ENCODE measurements around the gene CLDN6. TPM values are rescaled to one million over a fixed set of nuclear protein-coding genes. Genes with fewer than 3 reads are reported as not detected.
A peak's percentile ranks its signal among the peaks of the same experiment; 100 is the strongest.

Gene CLDN6
- total RNA-seq, 2 experiments from 2014 or later = not detected

DNA sequence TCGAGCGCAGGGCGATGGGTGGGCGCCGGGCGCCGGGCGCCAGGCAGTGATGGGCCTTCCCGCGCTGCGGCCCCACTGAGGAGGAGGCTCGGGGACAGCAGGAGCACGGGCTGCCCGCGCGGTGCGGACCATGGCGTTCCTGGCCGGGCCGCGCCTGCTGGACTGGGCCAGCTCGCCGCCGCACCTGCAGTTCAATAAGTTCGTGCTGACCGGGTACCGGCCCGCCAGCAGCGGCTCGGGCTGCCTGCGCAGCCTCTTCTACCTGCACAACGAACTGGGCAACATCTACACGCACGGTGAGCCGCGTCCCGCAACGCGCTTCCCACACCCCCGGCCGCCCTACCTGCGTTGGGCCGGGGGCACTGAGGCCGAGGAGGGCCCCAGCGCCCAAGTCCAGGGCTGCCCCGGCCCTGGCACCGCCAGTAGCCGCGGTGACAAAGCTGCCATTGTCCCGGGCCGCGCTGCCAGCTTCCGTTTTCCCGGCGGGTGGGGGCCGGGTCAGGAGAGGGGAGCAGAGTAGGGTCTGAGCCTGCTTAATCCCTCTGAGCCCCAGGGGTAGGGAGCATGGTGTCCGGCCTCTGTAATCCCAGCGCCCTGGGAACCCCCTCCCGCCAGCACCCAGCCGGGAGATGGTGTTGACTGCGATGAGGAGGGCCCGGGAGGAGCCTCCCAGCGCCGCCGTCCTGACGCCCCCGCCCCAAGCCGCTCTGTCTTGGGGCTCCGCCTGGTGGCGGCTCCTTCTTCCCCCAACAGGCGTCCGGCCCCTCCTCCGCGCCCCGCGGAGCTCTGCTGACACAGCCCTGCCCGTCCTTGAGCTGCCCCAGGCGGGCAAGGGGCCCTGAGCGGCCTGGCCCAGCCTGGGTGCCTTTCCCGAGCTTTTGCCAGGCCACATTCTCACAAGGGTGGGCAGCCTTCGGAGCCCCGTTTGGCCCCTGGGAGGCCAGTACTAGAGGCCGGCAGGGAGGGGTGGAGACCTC is 48.1 kb downstream of the CLDN6 start:
- H3K4me1 Mint-ChIP-seq = peaks cover 39% of the 10 kb centered on the region
- peak; percentile 87 for DNase-seq
- peak overlapping the region; percentile 76 for H3K4me3 Mint-ChIP-seq
- no peaks in the 10 kb centered on the region for H3K9me3 Mint-ChIP-seq
- peak overlapping the region; percentile 71 for H3K27ac Mint-ChIP-seq
- CTCF ChIA-PET = interaction anchor here (0.9 to 1.6 kb wide), 8 partner anchors 10 to 166 kb away, joined by 3 to 31 read pairs (median 6); partner anchors contain the start of genes FLYWCH1, PKMYT1 and ZNF213
- peaks cover 22% of the 10 kb centered on the region for H3K36me3 Mint-ChIP-seq (ENCODE audit: low read depth)
- POLR2A ChIA-PET = interaction anchor here (0.6 to 4.1 kb wide), 19 partner anchors 10 to 216 kb away, joined by 3 to 107 read pairs (median 3); partner anchors contain the start of genes HCFC1R1, PKMYT1 and TNFRSF12A
- H3K27me3 Mint-ChIP-seq = peaks cover 21% of the 10 kb centered on the region

DNA sequence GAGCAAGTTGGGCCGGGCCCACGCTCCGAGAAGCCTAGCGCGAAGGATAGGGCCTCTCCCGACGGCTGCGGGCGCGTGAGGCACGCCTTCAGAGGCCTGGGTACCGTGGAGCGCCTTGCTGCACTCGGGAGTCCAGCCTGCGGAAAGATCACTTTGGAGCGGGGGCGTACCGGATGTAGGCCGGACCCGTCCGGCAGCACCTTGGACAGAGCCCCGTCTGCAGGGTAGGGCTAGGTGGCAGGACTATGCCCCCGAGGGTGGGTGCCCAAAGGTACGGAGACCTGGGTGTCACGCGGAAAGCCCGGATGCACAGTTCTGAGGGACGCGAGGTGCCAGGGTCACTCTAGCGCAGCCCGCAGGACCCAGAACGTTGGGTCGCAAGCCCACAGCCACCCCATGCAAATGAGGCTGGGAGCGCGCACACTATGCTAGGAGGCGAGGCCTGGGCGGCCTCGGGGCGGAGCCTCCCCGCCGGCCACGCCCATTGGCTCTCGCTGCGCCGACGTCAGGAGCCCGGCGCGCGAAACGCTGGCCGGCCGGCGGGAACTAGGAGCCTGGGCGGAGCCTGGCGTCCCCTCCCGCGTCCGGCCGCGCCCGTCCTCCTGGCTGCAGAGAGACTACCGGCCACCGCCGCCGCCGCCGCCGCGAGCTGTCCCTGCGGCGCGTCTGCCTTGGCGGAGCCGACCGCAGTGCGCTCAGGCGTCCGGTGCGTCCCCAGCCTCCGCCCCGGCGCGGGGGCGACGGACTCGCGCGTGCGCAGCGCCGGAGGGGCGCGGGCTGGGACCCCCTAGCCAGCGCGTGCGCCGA is 49.0 kb downstream of the CLDN6 start, which contains the start of gene PAQR4:
Gene PAQR4, plus strand, starts transcription at position 611 of the 807 bp plus-strand sequence. CDS start 327 bp downstream, outside the sequence.
- H3K36me3 Mint-ChIP-seq (ENCODE audit: low read depth) = peaks cover 22% of the 10 kb centered on the region
- no peaks in the 10 kb centered on the region for H3K9me3 Mint-ChIP-seq
- peak; percentile 88 for DNase-seq
- ChIA-PET POLR2A (interaction anchor here (0.6 to 4.1 kb wide), 15 partner anchors 11 to 215 kb away, joined by 3 to 107 read pairs (median 3); partner anchors contain the start of genes PKMYT1 and TNFRSF12A), CTCF (interaction anchor here (1.3 to 1.6 kb wide), 6 partner anchors 10 to 166 kb away, joined by 5 to 31 read pairs (median 6); partner anchors contain the start of genes FLYWCH1, PKMYT1 and ZNF213)
- H3K4me3 Mint-ChIP-seq = peak within 1 kb of the TSS; percentile 76
- H3K4me1 Mint-ChIP-seq = peaks cover 42% of the 10 kb centered on the region
- peaks cover 23% of the 10 kb centered on the region for H3K27me3 Mint-ChIP-seq
- peak within 1 kb of the TSS; percentile 71 for H3K27ac Mint-ChIP-seq

DNA sequence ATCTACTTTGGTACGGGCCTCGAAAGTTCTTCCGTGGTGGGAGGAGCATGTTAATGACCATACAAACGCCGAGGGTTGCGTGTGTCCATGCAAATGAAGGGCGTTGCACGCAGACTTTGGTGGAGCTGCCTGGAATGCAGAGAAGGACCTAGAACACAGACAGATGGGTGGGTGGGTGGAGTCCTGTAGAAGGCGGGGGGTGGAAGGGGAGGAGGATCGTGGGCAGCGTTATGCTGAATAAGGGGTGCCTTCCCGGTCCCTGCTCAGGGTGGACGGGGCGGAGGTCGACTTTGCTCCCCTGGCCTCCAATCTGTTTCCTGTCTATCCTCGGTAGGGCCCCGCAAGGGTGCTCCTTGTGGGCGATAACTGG is 49.6 kb downstream of the CLDN6 start:
- H3K4me1 Mint-ChIP-seq = peaks cover 45% of the 10 kb centered on the region
- ChIA-PET CTCF (no interaction called here), POLR2A (interaction anchor here (1.3 kb wide), 1 partner anchor 12 kb away, joined by 4 read pairs; the partner anchor contains the start of gene PKMYT1)
- H3K9me3 Mint-ChIP-seq = no peaks in the 10 kb centered on the region
- peak overlapping the region; percentile 32 for H3K27ac Mint-ChIP-seq
- H3K4me3 Mint-ChIP-seq = peak overlapping the region; percentile 65
- DNase-seq = no peak
- H3K36me3 Mint-ChIP-seq (ENCODE audit: low read depth) = peaks cover 22% of the 10 kb centered on the region
- H3K27me3 Mint-ChIP-seq = peaks cover 27% of the 10 kb centered on the region

DNA sequence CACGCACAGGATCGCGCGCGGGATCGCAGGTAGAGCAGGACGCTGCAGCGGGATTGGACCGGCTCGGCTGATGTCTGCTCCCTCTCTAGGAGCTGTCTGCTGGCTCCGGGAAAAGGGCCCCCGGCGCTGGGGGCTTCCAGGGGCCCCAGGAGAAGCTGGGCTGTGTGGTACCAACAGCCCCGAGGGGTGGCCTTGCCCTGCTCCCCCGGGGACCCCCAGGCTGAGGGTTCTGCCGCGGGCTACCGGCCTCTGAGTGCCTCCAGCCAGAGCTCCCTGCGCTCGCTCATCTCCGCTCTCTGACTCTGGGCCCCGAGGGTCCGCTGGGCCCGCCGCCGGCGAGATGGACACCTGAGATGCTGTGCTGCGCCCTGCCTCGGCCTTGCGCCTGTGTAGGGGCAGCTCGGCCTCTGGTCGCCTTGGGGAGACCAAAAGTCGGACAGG is 50.2 kb downstream of the CLDN6 start:
- peaks cover 30% of the 10 kb centered on the region for H3K27me3 Mint-ChIP-seq
- H3K4me3 Mint-ChIP-seq = no peak overlapping the region
- H3K9me3 Mint-ChIP-seq = no peaks in the 10 kb centered on the region
- peaks cover 46% of the 10 kb centered on the region for H3K4me1 Mint-ChIP-seq
- POLR2A ChIA-PET = interaction anchor here (0.7 to 1.3 kb wide), 3 partner anchors 11 to 13 kb away, joined by 3 to 4 read pairs (median 3); partner anchors contain the start of gene PKMYT1
- no peak for DNase-seq
- no peak overlapping the region for H3K27ac Mint-ChIP-seq
- peaks cover 21% of the 10 kb centered on the region for H3K36me3 Mint-ChIP-seq (ENCODE audit: low read depth)
- CTCF ChIA-PET = interaction anchor here (0.6 kb wide), 1 partner anchor 144 kb away, joined by 4 read pairs; no protein-coding TSS in a partner anchor

DNA sequence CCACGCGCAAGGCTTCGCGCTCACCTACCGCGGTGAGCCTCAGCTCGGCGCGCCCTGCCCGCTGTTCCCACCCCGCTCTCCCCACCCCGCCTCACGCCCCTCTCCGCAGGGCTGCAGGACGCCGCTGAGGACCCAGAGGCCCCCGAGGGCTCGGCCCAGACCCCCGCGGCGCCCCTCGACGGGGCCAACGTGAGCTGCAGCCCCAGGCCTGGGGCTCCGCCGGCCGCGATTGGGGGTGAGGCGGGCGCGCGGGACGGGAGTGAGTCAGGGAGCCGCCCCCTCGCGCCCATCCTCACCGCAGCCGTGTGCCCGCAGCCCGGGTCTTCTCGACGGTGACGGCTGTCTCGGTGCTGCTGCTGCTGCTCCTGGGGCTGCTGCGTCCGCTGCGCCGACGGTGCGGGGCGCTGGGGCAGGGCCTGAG is 50.8 kb downstream of the CLDN6 start:
- no peak overlapping the region for H3K27ac Mint-ChIP-seq
- ChIA-PET POLR2A (interaction anchor here (0.7 to 1.3 kb wide), 3 partner anchors 11 to 14 kb away, joined by 3 to 4 read pairs (median 3); partner anchors contain the start of gene PKMYT1), CTCF (interaction anchor here (0.5 to 0.6 kb wide), 2 partner anchors 143 to 826 kb away, joined by 3 to 4 read pairs; no protein-coding TSS in a partner anchor)
- peaks cover 35% of the 10 kb centered on the region for H3K27me3 Mint-ChIP-seq
- no peak for DNase-seq
- H3K4me3 Mint-ChIP-seq = no peak overlapping the region
- peaks cover 45% of the 10 kb centered on the region for H3K4me1 Mint-ChIP-seq
- H3K36me3 Mint-ChIP-seq (ENCODE audit: low read depth) = peaks cover 16% of the 10 kb centered on the region
- H3K9me3 Mint-ChIP-seq = no peaks in the 10 kb centered on the region

DNA sequence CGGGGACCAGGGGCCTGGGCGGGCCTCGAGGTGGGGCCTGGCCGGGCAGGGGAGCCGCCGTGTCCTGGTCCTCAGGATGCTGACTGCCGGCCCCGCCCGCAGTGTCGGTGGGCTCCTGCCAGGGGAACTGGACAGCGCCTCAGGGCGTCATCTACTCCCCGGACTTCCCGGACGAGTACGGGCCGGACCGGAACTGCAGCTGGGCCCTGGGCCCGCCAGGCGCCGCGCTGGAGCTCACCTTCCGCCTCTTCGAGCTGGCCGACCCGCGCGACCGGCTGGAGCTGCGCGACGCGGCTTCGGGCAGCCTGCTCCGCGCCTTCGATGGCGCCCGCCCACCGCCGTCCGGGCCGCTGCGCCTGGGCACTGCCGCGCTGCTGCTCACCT is 51.2 kb downstream of the CLDN6 start:
- Mint-ChIP-seq H3K9me3 (no peaks in the 10 kb centered on the region), H3K4me3 (no peak overlapping the region), H3K27ac (no peak overlapping the region), H3K27me3 (peaks cover 39% of the 10 kb centered on the region), H3K4me1 (peaks cover 44% of the 10 kb centered on the region), H3K36me3 (ENCODE audit: low read depth) (peaks cover 12% of the 10 kb centered on the region)
- ChIA-PET CTCF (interaction anchor here (0.5 to 0.7 kb wide), 2 partner anchors 108 to 826 kb away, joined by 3 read pairs; no protein-coding TSS in a partner anchor), POLR2A (interaction anchor here (1.0 to 1.3 kb wide), 2 partner anchors 12 to 13 kb away, joined by 3 to 4 read pairs; partner anchors contain the start of gene PKMYT1)
- no peak for DNase-seq

DNA sequence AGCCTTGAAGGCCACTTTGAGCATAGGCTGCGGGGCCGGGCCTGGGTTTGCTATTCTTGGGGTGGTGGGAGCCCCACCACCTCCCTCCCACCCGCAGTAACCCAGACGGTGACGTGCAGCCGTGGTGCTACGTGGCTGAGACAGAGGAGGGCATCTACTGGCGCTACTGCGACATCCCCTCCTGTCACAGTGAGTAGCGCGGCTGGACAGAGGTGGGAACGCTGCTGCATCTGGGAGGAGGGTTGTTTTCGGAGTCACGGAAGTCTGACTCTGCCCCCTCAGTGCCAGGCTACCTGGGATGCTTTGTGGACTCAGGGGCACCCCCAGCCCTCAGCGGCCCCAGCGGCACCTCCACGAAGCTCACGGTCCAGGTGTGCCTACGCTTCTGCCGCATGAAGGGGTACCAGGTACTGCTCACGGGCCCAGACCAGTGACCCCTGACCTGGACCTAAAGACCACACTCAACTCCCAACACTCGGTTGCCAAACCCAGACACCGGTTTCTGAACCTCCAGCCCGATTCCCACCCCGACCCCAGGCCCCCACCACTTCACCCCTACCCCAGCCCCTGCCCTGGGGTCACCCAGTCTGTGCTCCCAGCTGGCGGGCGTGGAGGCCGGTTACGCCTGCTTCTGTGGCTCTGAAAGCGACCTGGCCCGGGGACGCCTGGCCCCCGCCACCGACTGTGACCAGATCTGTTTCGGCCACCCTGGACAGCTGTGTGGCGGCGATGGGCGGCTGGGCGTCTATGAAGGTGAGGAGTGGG is 51.8 kb downstream of the CLDN6 start:
- Mint-ChIP-seq H3K9me3 (no peaks in the 10 kb centered on the region), H3K4me1 (peaks cover 44% of the 10 kb centered on the region), H3K36me3 (ENCODE audit: low read depth) (peaks cover 8% of the 10 kb centered on the region), H3K27ac (no peak overlapping the region), H3K27me3 (peaks cover 41% of the 10 kb centered on the region), H3K4me3 (no peak overlapping the region)
- POLR2A ChIA-PET = interaction anchor here (4.3 kb wide), 1 partner anchor 15 kb away, joined by 29 read pairs; the partner anchor contains the start of gene PKMYT1
- CTCF ChIA-PET = interaction anchor here (0.5 to 1.4 kb wide), 4 partner anchors 19 to 825 kb away, joined by 3 to 7 read pairs (median 4); no protein-coding TSS in a partner anchor
- no peak for DNase-seq

Other genes with a start within 250 kb of the CLDN6 start
- gene ELOB, start 240.9 kb downstream of the CLDN6 start, total RNA-seq = 100 to 1,000 TPM; 141 to 150 TPM
- not detected for gene PRSS33, start 230.6 kb downstream of the CLDN6 start, total RNA-seq
- gene PRSS41, start 219.7 kb downstream of the CLDN6 start, total RNA-seq = not detected
- 1 to 10 TPM; 3.0 to 4.0 TPM for gene PRSS21, start 200.9 kb downstream of the CLDN6 start, total RNA-seq
- gene ZG16B, start 187.9 kb downstream of the CLDN6 start, total RNA-seq = 1 to 10 TPM; 8.8 to 9.8 TPM
- gene PRSS22, start 160.0 kb downstream of the CLDN6 start, total RNA-seq = not detected
- 10 to 100 TPM; 19.4 to 20.5 TPM for gene FLYWCH2, start 135.0 kb downstream of the CLDN6 start, total RNA-seq
- gene FLYWCH1, start 106.3 kb downstream of the CLDN6 start, total RNA-seq = 10 to 100 TPM; 75.2 to 80.8 TPM
- gene KREMEN2, start 53.9 kb downstream of the CLDN6 start, total RNA-seq = not detected
- gene PAQR4, start 48.8 kb downstream of the CLDN6 start, total RNA-seq = 10 to 100 TPM; 50.0 to 52.3 TPM
- gene PKMYT1, start 37.7 kb downstream of the CLDN6 start, total RNA-seq = 100 to 1,000 TPM; 118 to 124 TPM
- gene CLDN9, start 5.3 kb downstream of the CLDN6 start, total RNA-seq = under 1 TPM; 0.23 to 0.28 TPM
- gene TNFRSF12A, start 2.2 kb upstream of the CLDN6 start, total RNA-seq = 1 to 10 TPM; 6.1 to 7.5 TPM
- gene HCFC1R1, start 5.8 kb upstream of the CLDN6 start, total RNA-seq = 10 to 100 TPM; 37.0 to 43.3 TPM
- gene THOC6, start 5.9 kb upstream of the CLDN6 start, total RNA-seq = 10 to 100 TPM; 42.4 TPM
- 1 to 10 TPM; 1.4 to 1.9 TPM for gene BICDL2, start 18.8 kb upstream of the CLDN6 start, total RNA-seq
- gene MMP25, start 28.4 kb upstream of the CLDN6 start, total RNA-seq = 100 to 1,000 TPM; 112 to 117 TPM
- gene IL32, start 47.5 kb upstream of the CLDN6 start, total RNA-seq = 1,000 to 10,000 TPM; 4,131 to 4,213 TPM
- under 1 TPM in 1 of 2 experiments, not detected in 1; 0.15 TPM for gene ZSCAN10, start 81.1 kb upstream of the CLDN6 start, total RNA-seq
- not detected for gene ZNF205, start 94.4 kb upstream of the CLDN6 start, total RNA-seq
- gene ZNF213, start 116.8 kb upstream of the CLDN6 start, total RNA-seq = 10 to 100 TPM; 10.5 to 11.6 TPM
- not detected for gene OR1F1, start 170.0 kb upstream of the CLDN6 start, total RNA-seq
- gene ZNF200, start 217.0 kb upstream of the CLDN6 start, total RNA-seq = 10 to 100 TPM; 13.1 to 14.9 TPM
- gene MEFV, start 238.4 kb upstream of the CLDN6 start, total RNA-seq = under 1 TPM; 0.15 to 0.23 TPM